Epidermal melanocyte (primary cell): ENCODE measurements around the gene RAG2.

Experiments used
- DNase-seq: peaks from one replicate; pipeline ENCODE4 v3.0.0; 2011; ENCODE audit warnings: low spot score; ENCODE audit not compliant: insufficient read length

The RAG2 gene

GRCh38 chr11:36598051-36598450, at the start of gene RAG2:
TSS of gene RAG2 (minus strand) at chr11:36598236. CDS start at chr11:36594168, 4,068 bp downstream.
- DNase-seq: no peak

GRCh38 chr11:36638556-36638955, 40.5 kb upstream of the RAG2 start:
- DNase-seq: no peak

- DNase-seq: no peak
Observed at GRCh38 chr11:36635066-36635862, 37.2 kb upstream of the RAG2 start.

GRCh38 chr11:36631774-36632173, 33.7 kb upstream of the RAG2 start:
- no peak for DNase-seq

GRCh38 chr11:36628765-36629244, 30.8 kb upstream of the RAG2 start:
- no peak for DNase-seq

GRCh38 chr11:36628141-36628540, 30.1 kb upstream of the RAG2 start:
- DNase-seq: no peak

GRCh38 chr11:36627471-36627870, 29.4 kb upstream of the RAG2 start:
- DNase-seq: no peak

- no peak for DNase-seq
Observed at GRCh38 chr11:36627006-36627405, 29.0 kb upstream of the RAG2 start.

GRCh38 chr11:36623494-36623893, 25.5 kb upstream of the RAG2 start:
- no peak for DNase-seq

GRCh38 chr11:36622431-36623136, 24.5 kb upstream of the RAG2 start:
- peak; percentile 26 for DNase-seq

GRCh38 chr11:36620246-36620645, 22.2 kb upstream of the RAG2 start:
- DNase-seq: no peak

- DNase-seq: no peak
Observed at GRCh38 chr11:36619502-36619901, 21.5 kb upstream of the RAG2 start.

- DNase-seq: no peak
Observed at GRCh38 chr11:36618363-36619047, 20.5 kb upstream of the RAG2 start.

GRCh38 chr11:36617543-36618362, 19.7 kb upstream of the RAG2 start:
- DNase-seq: no peak

GRCh38 chr11:36615826-36616225, 17.8 kb upstream of the RAG2 start:
- no peak for DNase-seq

- no peak for DNase-seq
Observed at GRCh38 chr11:36609383-36609782, 11.3 kb upstream of the RAG2 start.

GRCh38 chr11:36608491-36609199, 10.6 kb upstream of the RAG2 start:
- no peak for DNase-seq

GRCh38 chr11:36605221-36606216, 7.5 kb upstream of the RAG2 start:
- DNase-seq: no peak

- no peak for DNase-seq
Observed at GRCh38 chr11:36602135-36602534, 4.1 kb upstream of the RAG2 start.
